HG03159 (cell line): ENCODE data around the gene GAS6.
"Not testable (repeated sequence)": the region's sequence is repeated elsewhere in the genome, so short reads cannot be mapped to it uniquely, and the experiment has no call there.

ENCODE experiments used
- ATAC-seq: cut with Tn5 transposase; IDR thresholded peaks from one replicate; pipeline ENCODE4 v1.9.1; 2021; ENCODE audit warnings: mild to moderate bottlenecking, moderate library complexity; ENCODE audit not compliant: unreplicated experiment

Gene GAS6

DNA sequence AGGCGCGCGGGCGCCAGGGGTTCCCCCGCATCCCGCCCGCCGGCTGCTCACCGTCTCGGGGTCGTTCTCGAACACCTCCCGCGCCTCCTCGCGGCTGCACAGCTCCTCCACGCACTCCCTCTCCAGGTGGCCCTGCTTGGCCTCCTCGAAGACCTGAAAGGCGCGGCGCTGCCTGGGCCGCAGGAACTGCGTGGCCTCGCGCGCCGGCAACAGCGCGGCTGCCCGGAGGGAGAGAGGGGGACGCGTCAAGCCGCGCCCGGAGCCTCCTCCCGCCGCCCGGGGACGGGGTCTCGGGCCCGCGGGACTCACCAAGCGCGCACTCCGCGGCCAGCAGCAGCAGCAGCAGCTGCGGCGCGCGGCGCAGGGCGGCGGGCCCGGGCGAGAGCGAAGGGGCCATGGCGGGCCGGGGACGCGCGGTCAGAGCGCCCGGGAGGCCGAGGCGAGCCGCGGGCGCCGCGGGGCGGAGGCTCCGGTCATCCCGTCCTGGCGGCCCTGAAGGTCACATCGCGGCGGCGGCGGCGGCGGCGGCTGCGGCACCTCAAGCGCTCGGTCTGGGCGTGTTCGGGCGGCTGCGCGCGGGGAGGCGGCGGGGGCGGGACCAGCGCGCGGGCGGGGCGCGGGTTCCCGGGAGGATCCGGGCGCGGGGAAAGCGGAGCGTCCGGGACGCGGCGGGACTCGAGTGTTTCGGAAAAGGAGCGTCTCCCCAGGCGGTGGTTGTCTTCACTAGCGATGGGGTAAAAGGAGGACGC is at the start of gene GAS6:
GAS6 (minus strand) TSS at position 553 of the 749 bp plus-strand sequence; CDS start at position 397, 156 bp downstream.
- ATAC-seq = no peak

DNA sequence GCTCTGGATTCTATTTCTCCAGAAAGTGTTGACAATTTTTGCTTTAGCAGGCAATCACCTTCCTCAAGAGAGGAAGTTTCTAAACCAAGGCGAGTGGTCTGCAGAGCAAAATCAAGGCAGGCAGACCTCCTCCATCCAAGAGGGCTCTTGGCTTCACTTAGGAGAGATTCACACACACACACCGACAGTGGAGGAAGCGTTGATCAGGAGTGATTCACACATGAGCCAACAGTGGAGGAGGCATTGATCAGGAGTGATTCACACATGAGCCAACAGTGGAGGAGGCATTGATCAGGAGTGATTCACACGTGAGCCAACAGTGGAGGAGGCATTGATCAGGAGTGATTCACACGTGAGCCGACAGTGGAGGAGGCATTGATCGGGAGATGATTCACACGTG is 49.5 kb upstream of the GAS6 start:
- not testable (repeated sequence) for ATAC-seq

DNA sequence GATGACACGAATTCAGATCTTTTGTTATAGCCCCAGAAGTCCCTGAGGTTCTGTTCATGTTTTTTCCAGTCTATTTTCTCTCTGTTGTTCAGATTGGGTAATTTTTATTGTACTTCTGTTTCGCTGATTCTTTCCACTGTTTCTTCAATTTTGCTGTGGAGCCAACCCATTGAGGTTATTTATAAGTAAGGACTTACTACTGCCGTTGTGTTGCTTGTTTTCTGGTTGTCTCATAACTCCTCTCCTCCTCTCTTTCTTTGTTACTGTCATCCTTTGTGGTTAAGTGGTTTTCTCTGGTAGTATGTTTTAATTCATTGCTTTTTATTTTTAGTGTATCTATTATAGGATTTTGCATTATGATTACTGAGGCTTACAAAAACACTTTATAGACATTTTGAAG is 48.7 kb upstream of the GAS6 start:
- ATAC-seq = no peak

DNA sequence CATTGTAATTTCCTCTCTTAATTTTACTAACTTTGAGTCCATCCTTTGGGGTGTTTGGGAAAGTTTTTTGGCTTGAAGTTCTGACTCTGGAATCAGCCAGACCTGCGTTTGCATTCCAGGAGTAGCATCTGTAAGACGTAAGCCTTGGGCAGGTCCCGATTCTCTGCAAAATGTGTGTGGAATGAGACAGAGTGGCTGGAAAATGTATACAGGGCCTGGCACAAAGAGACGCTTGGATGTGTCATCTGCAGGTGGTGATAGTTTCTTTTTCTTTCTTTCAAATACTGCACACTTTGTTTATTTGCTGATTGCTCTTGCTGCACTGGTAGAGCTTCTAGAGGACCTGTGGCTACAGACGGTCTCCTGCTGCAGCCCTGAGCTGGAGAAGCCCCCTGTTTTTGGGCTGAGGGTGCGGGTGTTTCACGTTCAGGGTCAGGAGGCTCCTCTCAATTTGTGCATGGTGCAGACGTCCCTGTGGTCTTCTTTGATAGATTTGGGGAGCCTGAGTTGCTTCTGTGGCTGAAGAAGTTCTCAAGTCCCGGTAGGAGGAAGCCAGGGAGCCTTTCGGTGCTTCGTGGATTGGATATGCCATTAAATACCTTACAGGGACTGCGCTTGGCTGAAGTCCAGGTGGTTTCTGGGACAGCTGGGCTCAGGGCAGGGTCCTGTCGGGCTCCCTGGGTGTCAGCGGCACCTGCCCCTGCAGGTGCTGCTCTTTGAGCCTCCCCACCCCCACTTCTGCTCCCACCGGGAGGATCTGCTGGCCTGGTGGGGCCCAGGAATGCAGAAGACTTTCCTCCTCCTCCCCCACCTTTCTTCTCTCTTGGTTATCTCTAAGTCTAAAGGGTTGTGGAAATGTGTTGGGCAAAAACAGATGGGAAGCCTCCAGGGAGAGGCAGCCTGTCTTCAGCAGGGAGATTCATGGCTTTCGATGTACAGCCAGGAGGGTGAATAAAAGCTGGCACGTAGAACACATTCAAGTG is 44.0 kb upstream of the GAS6 start:
- ATAC-seq = no peak

DNA sequence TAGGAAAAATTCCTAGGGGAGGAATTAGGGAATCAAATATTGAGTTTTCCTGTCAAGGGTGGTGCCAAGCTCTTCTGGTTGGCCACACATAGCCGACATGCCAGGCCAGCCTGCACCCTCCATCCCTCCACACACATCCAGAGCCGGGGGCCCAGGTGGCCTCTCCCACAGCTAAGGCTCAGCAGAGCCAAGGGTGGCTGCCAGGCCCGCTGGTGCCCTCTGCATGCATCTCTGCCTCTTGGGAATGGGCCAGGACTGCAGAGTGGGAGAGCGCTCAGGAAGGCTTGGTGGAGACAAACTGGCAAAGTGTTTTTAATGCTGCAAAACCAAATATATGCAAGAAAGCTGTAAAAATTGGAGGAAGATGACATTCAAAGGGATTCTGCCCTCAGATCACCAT is 42.7 kb upstream of the GAS6 start:
- no peak for ATAC-seq

- no peak for ATAC-seq
These were observed 42.1 kb upstream of the GAS6 start for GRCh38 chr13:113905942-113906341.

- ATAC-seq = no peak
These were observed 41.1 kb upstream of the GAS6 start for GRCh38 chr13:113905018-113905417.

DNA sequence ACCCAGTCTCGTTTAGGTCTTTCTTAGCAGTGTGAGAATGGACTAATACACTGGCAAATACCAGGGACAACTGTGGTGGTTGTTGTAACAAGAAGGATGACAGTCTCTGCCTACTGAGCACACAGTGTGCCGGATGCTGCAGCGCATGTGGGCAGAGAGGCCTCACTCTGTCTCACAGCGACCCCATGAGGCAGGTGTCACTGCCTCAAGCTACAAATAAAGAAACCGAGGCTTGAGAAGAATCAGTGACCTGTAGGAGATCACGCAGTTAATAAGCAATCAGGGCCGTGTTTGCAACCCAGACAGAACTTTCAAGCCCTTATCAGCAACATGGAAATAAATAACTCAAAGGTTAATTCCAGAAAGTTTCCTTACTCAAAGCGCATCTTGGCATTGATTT is 40.5 kb upstream of the GAS6 start:
- ATAC-seq = no peak

DNA sequence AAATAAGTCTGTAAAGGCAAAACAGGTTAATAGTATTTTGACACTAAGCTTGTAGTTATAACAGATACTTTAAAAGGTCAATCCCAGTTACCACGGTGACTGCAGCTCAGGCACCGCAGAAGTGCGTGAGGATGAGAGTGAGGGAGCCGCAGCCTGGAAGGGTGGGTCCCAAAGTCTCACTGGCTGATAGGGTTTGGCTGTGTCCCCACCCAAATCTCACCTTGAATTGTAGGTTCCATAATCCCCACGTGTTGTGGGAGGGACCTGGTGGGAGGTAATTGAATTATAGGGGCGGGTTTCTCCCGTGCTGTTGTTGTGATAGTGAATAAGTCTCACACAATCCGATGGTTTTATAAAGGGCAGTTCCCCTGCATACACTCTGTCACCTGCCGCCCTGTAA is 40.0 kb upstream of the GAS6 start:
- no peak for ATAC-seq

DNA sequence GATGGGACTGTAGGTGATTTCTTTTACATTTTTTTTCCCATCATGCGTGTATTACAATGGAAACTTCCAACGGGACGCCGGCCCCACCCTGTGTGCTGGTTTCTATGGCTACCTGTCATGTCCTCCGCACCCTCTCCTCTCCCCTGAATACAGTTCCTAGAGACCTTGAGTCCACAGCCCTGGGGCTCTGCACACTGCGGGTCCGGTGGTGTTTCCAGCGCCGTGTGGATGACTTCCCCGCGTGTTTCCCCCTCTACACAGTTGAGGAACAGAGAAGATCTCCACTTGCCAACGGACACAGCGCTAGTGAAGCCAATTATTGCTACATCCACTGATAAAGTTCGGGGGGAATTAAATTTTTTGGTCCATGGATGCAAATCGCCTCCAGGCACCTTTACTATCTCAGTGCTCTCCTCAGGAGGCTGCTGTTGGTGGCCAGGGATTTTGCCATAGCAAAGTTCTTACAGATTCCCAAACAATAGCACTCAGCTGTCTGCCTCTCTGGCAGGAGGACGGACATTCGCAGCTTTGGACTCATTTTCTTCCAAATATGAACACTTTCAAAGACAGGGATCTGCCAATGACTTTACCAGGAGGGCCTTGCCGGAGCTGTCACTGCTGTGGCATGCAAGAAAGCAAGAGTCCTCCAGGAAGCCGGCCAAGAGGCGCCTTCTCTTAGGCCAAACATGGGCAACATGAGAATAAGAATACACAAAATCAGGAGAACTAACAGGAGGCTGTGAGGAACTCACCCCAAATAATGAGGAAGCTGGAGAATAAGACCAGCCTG is 39.3 kb upstream of the GAS6 start:
- ATAC-seq = no peak

DNA sequence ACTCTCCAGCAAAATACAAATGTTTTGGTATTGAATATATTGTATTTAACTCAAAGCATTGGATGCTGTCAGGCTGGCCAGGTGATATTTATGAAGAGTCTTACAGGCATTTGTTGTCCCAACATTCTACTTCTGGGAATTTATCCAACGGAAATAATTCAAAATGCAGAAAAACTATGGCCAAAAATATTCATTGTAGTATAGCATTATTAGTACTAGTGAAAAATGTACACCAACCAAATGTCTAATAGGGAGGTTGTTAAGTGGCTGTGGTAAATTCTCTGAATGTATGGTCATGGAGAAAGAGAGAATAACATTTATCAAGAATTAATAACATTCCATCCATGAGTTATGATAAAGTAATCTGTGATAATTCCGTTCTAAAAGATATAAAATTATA is 38.6 kb upstream of the GAS6 start:
- ATAC-seq = no peak

GRCh38 chr13:113901642-113902041 is 37.8 kb upstream of the GAS6 start:
- ATAC-seq = no peak

- no peak for ATAC-seq
These were observed 37.4 kb upstream of the GAS6 start for GRCh38 chr13:113901231-113901630.

DNA sequence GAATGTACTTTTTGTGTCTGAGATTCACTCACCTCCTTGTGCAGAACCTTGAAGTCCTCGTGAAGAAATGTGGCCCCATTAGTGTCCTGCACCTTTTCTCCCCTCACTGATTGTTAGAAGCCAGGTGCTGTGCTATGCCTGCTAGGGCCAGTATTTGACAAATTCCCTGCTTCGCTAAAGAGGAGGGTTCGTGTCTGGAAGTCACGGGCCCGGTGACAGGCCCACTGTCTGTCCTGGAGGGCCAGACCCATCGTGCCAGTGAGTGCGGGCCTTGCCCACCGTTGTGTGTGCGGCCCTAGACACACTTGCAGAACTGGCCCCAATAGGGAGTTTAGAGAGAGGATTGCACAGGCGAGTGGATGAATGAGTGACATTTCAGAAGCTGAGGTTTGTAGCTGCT is 36.8 kb upstream of the GAS6 start:
- no peak for ATAC-seq

- no peak for ATAC-seq
These were observed 34.5 kb upstream of the GAS6 start for GRCh38 chr13:113898391-113898790.

DNA sequence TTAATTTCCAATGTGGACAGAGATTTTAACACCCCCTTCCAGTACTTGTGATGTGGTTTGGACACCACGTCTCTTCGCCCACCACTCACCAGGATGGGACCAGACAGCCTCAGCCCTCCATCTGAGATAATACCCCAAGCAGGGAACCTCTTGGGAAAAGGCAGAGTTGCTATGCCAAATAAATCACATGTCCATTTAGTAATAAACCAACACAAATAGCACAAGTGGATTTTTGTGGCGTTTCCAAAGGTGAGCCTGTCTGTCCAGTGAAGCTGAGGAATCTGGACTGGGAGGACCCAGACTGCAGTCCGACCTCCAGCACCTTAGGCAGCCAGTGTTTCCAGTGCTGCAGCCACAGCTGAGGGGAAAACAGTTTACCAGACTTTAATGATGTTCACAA is 34.1 kb upstream of the GAS6 start:
- ATAC-seq = no peak

DNA sequence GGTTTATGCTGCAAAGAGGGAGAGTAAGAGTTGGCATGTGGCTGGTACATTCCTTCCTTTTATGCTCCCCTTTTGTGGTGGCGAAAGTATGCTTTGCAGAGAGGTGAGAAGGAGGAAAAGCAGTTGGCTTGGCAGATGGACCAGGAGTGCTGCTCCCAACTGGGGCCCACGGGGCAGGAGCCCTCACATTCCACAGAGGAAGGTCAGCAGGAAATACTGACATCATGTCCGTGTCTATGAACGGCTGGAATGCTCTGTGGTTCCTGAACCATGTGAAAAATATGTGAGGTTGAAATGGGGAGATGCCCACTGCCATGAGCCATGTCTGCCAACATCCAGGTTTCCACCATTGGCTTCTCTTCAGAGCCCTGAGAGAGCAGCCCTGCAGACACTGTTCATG is 33.3 kb upstream of the GAS6 start:
- ATAC-seq = no peak

- ATAC-seq = no peak
These were observed 31.6 kb upstream of the GAS6 start for GRCh38 chr13:113895436-113895835.

GRCh38 chr13:113890774-113891480 is 27.1 kb upstream of the GAS6 start:
- ATAC-seq = no peak

DNA sequence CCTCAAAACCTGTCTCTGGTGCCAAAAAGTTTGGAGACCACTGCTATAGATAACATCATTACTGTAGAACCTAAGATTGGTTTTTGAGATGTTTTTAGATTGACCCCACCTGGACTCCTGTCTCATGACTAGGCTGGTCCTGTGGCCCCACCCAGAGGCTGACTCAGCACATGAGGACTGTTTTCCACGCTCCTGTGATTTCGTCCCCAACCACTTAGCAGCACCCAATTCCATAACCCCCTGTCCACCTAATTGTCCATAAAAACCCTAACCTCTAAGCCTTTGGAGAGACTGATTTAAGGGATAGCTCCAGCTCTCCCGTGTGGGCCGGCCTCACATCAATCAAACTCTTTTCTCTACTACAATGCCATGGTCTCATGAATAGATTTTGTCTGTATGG is 25.6 kb upstream of the GAS6 start:
- ATAC-seq = no peak
